IMR-90 (cell line): ENCODE measurements around the gene IHH. TPM values are rescaled to one million over a fixed set of nuclear protein-coding genes. Genes with fewer than 3 reads are reported as not detected.

ENCODE experiments used
- ATAC-seq: fragments of 200-7000 bp; cut with Tn5 transposase; 2 replicates; pipeline ENCODE4 v1.9.1; 2020; ENCODE audit warnings: low read depth, mild to moderate bottlenecking, moderate library complexity
- BruUV-seq: library from RNA; stranded (reverse); fragments of 400-500 nt; replicated peaks from 2 replicates; lab custom pipeline; 2021; lab: Mats Ljungman, UMichigan
- CTCF ChIA-PET: fragments of 300-600 bp; formaldehyde crosslinking; extraction: SDS; loops from one replicate; lab custom pipeline; 2021; ENCODE audit warnings: antibody characterized with exemption; lab: Yijun Ruan, JAX
- POLR2A ChIA-PET: fragments of 300-600 bp; sonication (Branson Sonifier 250); formaldehyde crosslinking; loops from one replicate; lab custom pipeline; 2022; ENCODE audit warnings: antibody characterized with exemption; ENCODE audit not compliant: unreplicated experiment; lab: Charles Lee
- DNase-seq: peaks from one replicate; pipeline ENCODE4 v3.0.0; 2013
- H2AFZ ChIP-seq: replicated peaks from 2 replicates; pipeline ENCODE3; 2013; ENCODE audit warnings: low read length, mild to moderate bottlenecking; ENCODE audit not compliant: poor library complexity
- H2AK5ac ChIP-seq: 2 replicates; pipeline ENCODE4 v1.6.1; 2013; ENCODE audit warnings: low read depth, low read length, inconsistent platforms
- H2AK9ac ChIP-seq: replicated peaks from 2 replicates; pipeline ENCODE3; 2013; ENCODE audit warnings: mild to moderate bottlenecking, low read depth, low read length, moderate library complexity; ENCODE audit not compliant: poor library complexity
- H2BK120ac ChIP-seq: 2 replicates; pipeline ENCODE4 v1.6.1; 2013; ENCODE audit warnings: low read depth, low read length, inconsistent platforms
- H2BK15ac ChIP-seq: 3 replicates; pipeline ENCODE4 v1.6.1; 2013; ENCODE audit warnings: low read depth, low read length, inconsistent platforms
- H2BK20ac ChIP-seq: 2 replicates; pipeline ENCODE4 v1.6.1; 2013; ENCODE audit warnings: low read depth, mild to moderate bottlenecking, inconsistent platforms, low read length, moderate library complexity
- H2BK5ac ChIP-seq: 2 replicates; pipeline ENCODE4 v1.6.1; 2013; ENCODE audit warnings: mild to moderate bottlenecking, low read depth, low read length, inconsistent platforms; ENCODE audit not compliant: poor library complexity, severe bottlenecking
- H3K14ac ChIP-seq: replicated peaks from 2 replicates; pipeline ENCODE4 v1.6.1; 2013; ENCODE audit warnings: low read depth, low read length, inconsistent platforms
- H3K18ac ChIP-seq: 2 replicates; pipeline ENCODE4 v1.6.1; 2013; ENCODE audit warnings: low read depth, low read length, control low read depth
- H3K23ac ChIP-seq: 2 replicates; pipeline ENCODE4 v1.6.1; 2013; ENCODE audit warnings: low read depth, low read length, inconsistent platforms
- H3K27ac ChIP-seq: 2 replicates; pipeline ENCODE4 v1.5.1; 2013; ENCODE audit warnings: mild to moderate bottlenecking, control low read depth, low read length; ENCODE audit not compliant: insufficient read depth
- H3K27me3 ChIP-seq: 2 replicates; pipeline ENCODE4 v1.6.1; 2013; ENCODE audit warnings: low read length; ENCODE audit not compliant: control insufficient read depth, insufficient read depth
- H3K36me3 ChIP-seq: 2 replicates; pipeline ENCODE4 v1.6.1; 2013; ENCODE audit warnings: low read length, mixed read lengths; ENCODE audit not compliant: control insufficient read depth, insufficient read depth
- H3K4ac ChIP-seq: 2 replicates; pipeline ENCODE4 v1.6.1; 2013; ENCODE audit warnings: low read depth, low read length, inconsistent platforms
- H3K4me1 ChIP-seq: 2 replicates; pipeline ENCODE4 v1.6.1; 2013; ENCODE audit warnings: low read length, mixed read lengths; ENCODE audit not compliant: control insufficient read depth, insufficient read depth
- H3K4me2 ChIP-seq: 2 replicates; pipeline ENCODE4 v1.6.1; 2013; ENCODE audit warnings: low read depth, mild to moderate bottlenecking, control low read depth, low read length, moderate library complexity
- H3K4me3 ChIP-seq: 2 replicates; pipeline ENCODE4 v1.5.1; 2013; ENCODE audit warnings: low read depth, mild to moderate bottlenecking, control low read depth, low read length, moderate library complexity; ENCODE audit not compliant: insufficient read depth
- H3K56ac ChIP-seq: 2 replicates; pipeline ENCODE4 v1.6.1; 2013; ENCODE audit warnings: low read length, inconsistent platforms; ENCODE audit not compliant: insufficient read depth; ENCODE audit errors: extremely low read depth
- H3K79me1 ChIP-seq, 2 experiments: 2 replicates each; pipeline ENCODE4 v1.6.1; 2013; ENCODE audit warnings: low read length in 2 of 2, inconsistent platforms in 1 of 2, low read depth in 1 of 2
- H3K9ac ChIP-seq: 2 replicates; pipeline ENCODE4 v1.6.1; 2013; ENCODE audit warnings: low read depth, low read length, control low read depth
- H3K9me1 ChIP-seq: 2 replicates; pipeline ENCODE4 v1.6.1; 2013; ENCODE audit warnings: low read length, inconsistent platforms; ENCODE audit not compliant: insufficient read depth
- H3K9me3 ChIP-seq: 2 replicates; pipeline ENCODE4 v1.6.1; 2013; ENCODE audit warnings: low read length; ENCODE audit not compliant: control insufficient read depth, insufficient read depth
- H4K20me1 ChIP-seq: 2 replicates; pipeline ENCODE4 v1.6.1; 2013; ENCODE audit warnings: low read length, inconsistent platforms; ENCODE audit not compliant: insufficient read depth
- H4K5ac ChIP-seq: 2 replicates; pipeline ENCODE4 v1.6.1; 2013; ENCODE audit warnings: mild to moderate bottlenecking, low read depth, low read length, control low read depth
- H4K8ac ChIP-seq, 2 experiments: 2 replicates each; pipeline ENCODE4 v1.6.1; 2013; ENCODE audit warnings: low read depth in 2 of 2, low read length in 2 of 2, control low read depth in 1 of 2, inconsistent platforms in 1 of 2
- H4K91ac ChIP-seq: 2 replicates; pipeline ENCODE4 v1.6.1; 2013; ENCODE audit warnings: low read depth, low read length, inconsistent platforms; ENCODE audit not compliant: insufficient read depth
- BHLHE40 ChIP-seq: fragments of 150-350 bp; IDR thresholded peaks from 2 replicates; pipeline ENCODE4 v1.6.1; 2016; ENCODE audit warnings: mild to moderate bottlenecking, low read depth, low read length
- RAD21 ChIP-seq: IDR thresholded peaks from 2 replicates; pipeline ENCODE4 v1.6.1; 2012; ENCODE audit warnings: low read length, improper control_type of control experiment
- RCOR1 ChIP-seq: IDR thresholded peaks from 2 replicates; pipeline ENCODE4 v1.6.1; 2012; ENCODE audit warnings: mild to moderate bottlenecking, low read length, improper control_type of control experiment; ENCODE audit not compliant: insufficient replicate concordance
- WGBS, 2 experiments: methylation state at CpG; one replicate each; pipeline versions ENCODE4 v1.1.5 to v1.1.7; 2013; ENCODE audit warnings: missing lambda C conversion rate in 2 of 2; ENCODE audit not compliant: insufficient read length in 1 of 2; ENCODE audit errors: extremely low coverage in 2 of 2; 5-methylcytosine and 5-hydroxymethylcytosine counted together
- dilution Hi-C: fragments of 300-500 bp; cut with HindIII; formaldehyde crosslinking; loops from one replicate; pipeline ENCODE4 v1.14.3; 2018; ENCODE audit warnings: low sequenced_read_pairs; ENCODE audit not compliant: unreplicated experiment
- in situ Hi-C: fragments of 300-500 bp; cut with MboI; formaldehyde crosslinking; loops from 3 replicates; pipeline ENCODE4 v1.14.3; 2019; ENCODE audit warnings: low sequenced_read_pairs, inconsistent platforms, mixed read lengths
- intact Hi-C: fragments of 100-400 bp; cut with micrococcal nuclease; formaldehyde crosslinking; loops from 2 replicates; pipeline ENCODE4 v1.10.0; 2022
- polyA plus RNA-seq, 3 experiments: library from polyadenylated mRNA; depleted of rRNA; stranded (reverse); fragments of >200 nt; gene quantifications; 2 replicates each; pipeline ENCODE4 v1.2.3, GENCODE V29; 2012; ENCODE audit warnings: low replicate concordance in 1 of 3
- total RNA-seq: library from RNA; depleted of rRNA; stranded (reverse); fragments of >200 nt; gene quantifications from 2 replicates; pipeline ENCODE4 v1.2.3, GENCODE V29; 2012
- TF ChIP-seq, protein P1 (sequence below): conservative IDR thresholded peaks from 2 replicates; pipeline ENCODE4 v1.5.1; 2012; ENCODE audit warnings: mild to moderate bottlenecking, low read depth, low read length, improper control_type of control experiment

IHH gene
- total and polyA plus RNA-seq, 2 of the 4 experiments (the other 2 are of a cell fraction), result not detected

DNA sequence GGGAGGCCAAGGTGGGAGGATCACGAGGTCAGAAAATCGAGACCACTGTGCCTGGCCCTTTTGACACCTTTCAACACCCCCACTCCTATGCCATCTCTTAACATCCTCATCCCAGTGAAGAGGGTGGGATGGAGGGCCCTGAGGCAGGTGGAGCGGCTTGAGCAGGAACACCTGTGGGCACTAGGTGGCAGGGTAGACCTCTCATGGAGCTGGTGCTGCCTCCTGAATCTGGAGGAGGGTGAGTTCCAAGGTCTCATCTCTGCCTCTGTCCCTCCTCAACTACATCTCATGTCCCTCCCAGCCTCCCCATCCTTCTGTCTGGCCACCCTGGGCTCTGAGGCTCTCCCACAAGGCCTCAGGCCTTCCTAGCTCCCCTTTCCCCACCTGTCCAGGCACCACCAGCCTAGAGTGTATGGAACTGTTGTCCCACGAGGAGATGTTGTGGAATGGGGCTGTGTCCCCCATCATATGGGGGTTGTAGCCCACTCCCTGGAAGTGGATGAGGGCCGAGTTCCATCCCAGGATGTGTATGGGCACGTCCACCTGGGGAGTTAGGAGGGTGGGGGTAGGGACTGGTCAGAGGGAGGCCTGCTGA is 50.5 kb downstream of the IHH start:
- Histone ChIP-seq H3K9me3 (no peaks in the 10 kb centered on the region), H2BK20ac (no peak overlapping the region), H4K8ac (no peak overlapping the region), H2AFZ (no peak overlapping the region), H3K4me1 (no peaks in the 10 kb centered on the region), H3K4ac (no peak overlapping the region), H3K4me3 (no peak overlapping the region), H2BK15ac (no peak overlapping the region), H2AK9ac (no peak overlapping the region), H3K4me2 (no peak overlapping the region), H4K5ac (no peak overlapping the region), H2AK5ac (no peak overlapping the region), H4K91ac (no peak overlapping the region), H3K36me3 (no peaks in the 10 kb centered on the region), H3K23ac (no peak overlapping the region), H3K9ac (no peak overlapping the region), H3K27ac (no peak overlapping the region), H3K14ac (no peak overlapping the region), H3K18ac (no peak overlapping the region), H3K79me1 (no peaks in the 10 kb centered on the region), H3K27me3 (peaks cover 39% of the 10 kb centered on the region), H2BK5ac (no peak overlapping the region), H3K9me1 (peaks cover 3% of the 10 kb centered on the region; the same call in 1 of the 2 replicates), H3K56ac (no peak overlapping the region), H2BK120ac (no peak overlapping the region), H4K20me1 (no peaks in the 10 kb centered on the region)
- TF ChIP-seq, protein P1, sequence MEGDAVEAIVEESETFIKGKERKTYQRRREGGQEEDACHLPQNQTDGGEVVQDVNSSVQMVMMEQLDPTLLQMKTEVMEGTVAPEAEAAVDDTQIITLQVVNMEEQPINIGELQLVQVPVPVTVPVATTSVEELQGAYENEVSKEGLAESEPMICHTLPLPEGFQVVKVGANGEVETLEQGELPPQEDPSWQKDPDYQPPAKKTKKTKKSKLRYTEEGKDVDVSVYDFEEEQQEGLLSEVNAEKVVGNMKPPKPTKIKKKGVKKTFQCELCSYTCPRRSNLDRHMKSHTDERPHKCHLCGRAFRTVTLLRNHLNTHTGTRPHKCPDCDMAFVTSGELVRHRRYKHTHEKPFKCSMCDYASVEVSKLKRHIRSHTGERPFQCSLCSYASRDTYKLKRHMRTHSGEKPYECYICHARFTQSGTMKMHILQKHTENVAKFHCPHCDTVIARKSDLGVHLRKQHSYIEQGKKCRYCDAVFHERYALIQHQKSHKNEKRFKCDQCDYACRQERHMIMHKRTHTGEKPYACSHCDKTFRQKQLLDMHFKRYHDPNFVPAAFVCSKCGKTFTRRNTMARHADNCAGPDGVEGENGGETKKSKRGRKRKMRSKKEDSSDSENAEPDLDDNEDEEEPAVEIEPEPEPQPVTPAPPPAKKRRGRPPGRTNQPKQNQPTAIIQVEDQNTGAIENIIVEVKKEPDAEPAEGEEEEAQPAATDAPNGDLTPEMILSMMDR, result peak; percentile 15; the same call in 1 of the 2 replicates
- TF ChIP-seq BHLHE40 (no peak), RCOR1 (no peak), RAD21 (peak; percentile 17; the same call in 1 of the 2 replicates)
- ATAC-seq (no peak), DNase-seq (no peak)
- ChIA-PET CTCF (interaction anchor here (0.6 to 0.9 kb wide), 2 partner anchors 55 to 489 kb away, joined by 3 read pairs; partner anchors contain the start of gene GMPPA), POLR2A (interaction anchor here (0.6 kb wide), 1 partner anchor 13 kb away, joined by 7 read pairs; no protein-coding TSS in a partner anchor)
- intact Hi-C loops (no loop called here), dilution Hi-C loops (no loop called here), in situ Hi-C loops (no loop called here)
- no TSS peak for BruUV-seq
- WGBS, 2 experiments, result no CpG with 5 or more reads among the region's 6 CpGs
